NCI-H2196 (cell line): Measurements from ENCODE around the gene IZUMO1R.
"Not testable (repeated sequence)": the region's sequence is repeated elsewhere in the genome, so short reads cannot be mapped to it uniquely, and the experiment has no call there.

Experiments
- DNase-seq: peaks from one replicate; lab custom pipeline; 2025; ENCODE audit not compliant: unreplicated experiment; lab: John Stamatoyannopoulos, UW

Gene IZUMO1R

DNA sequence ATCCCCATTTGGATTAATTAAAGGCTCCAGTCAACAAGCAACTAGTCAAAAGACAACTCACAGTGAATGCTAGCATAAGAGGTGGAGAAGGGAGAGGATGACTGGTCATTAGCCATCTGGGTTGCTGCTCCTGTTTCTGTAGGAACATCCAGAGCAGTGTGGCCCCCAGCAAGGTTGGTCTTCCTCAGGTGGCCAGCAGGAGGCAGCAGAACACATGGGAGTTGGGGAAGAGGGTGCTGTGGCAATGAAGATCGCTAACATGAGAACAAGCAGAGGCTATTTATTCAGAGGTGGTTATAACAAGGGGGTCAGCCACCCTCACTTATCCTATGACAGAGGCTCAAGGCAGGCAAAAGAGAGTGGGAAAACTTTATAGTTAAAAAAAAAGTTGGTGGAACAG is 21.3 kb downstream of the IZUMO1R start:
- no peak for DNase-seq

DNA sequence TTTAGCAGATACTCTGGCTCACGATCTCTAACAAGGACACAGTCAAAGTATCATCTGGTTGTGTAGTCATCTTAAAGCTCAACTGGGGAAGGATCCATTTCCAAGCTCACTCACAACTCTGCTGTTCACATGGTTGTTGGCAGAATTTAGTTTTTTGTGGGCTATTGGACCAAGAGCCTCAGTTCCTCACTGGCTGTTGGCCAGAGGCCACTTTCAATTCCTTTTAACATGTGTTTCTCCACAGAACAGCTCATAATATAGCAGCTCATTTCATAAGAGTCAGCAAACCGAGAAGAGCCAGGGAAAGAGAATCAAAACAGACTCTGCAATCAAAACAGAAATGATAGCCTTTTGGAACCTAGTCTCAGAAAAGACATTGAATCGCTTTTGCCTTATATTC is 22.6 kb downstream of the IZUMO1R start:
- no peak for DNase-seq

DNA sequence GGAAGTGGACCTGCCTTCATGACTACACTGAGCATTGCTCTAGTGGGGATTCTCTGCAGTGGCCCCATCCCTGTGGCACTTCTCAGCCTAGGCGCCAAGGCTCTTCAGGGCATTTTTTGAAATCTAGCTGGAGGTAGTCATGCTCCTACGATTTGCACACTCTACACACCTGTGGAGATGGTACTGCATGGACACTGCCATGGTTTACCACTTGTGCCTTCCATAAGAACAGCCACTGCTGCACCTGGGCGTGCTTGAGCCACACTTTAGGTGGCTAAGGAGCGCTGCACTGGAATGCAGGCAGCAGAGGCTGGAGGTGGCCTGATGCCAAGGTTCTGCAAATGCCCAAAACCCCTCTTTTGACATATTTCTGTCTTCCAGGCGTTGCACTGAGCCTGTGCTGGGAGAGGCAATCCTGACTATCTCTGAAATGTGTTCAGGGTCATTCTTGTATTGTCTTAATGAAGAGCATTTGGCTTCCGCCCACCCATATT is 24.3 kb downstream of the IZUMO1R start:
- no peak for DNase-seq

DNA sequence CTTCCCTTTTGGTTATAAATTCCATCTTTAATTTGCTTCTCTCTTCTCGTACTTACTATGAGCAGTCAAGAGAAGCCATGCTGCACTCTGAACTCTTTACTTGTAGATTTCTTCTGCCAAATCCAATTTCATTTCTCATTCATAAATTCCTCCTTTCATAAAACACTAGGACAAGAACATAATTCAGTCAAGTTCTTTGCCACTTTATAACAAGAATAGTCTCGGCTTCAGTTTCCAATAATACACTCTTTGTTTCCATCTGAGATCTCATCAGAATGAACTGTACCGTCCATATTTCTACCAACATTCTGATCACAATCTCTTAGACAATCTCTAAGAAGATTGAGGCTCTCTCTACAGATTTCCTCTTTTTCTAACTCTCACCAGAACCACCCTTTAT is 25.1 kb downstream of the IZUMO1R start:
- no peak for DNase-seq

DNA sequence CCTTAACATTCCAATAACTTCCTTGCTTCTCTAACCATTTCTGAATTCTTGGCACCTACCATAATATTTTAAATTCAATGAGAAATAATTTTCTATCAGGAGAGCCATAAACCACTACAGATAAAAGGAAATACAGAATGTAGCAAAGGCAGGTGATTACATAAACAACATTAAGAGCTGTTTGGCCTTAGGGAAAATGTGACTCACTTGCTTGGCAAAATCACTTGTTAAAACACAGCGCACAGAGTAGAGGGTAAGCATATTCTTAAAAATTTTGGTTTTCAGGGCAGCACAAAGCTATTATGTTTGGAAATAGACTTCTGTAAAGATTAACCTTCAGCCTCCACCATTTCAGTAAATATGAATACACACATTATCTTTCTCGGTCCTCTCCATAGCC is 26.4 kb downstream of the IZUMO1R start:
- DNase-seq = no peak

DNA sequence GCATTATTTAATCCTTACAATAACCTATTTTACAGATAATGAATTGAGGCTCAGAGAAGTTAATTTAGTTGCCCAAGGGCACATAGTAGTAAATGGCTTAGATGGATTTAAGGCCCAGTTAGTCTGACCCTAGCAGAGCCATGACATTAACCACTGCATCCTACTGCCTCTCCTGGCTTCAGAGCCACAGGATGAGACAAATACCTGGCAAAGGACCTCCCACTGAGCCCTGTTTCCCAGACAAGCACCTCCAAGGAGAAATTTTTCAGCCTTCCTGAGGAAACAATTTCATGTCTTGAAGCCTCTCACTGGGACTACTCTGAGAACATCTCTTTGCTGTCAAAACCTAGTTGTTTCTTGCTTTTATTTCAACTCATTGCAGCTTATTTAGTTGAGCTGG is 28.4 kb downstream of the IZUMO1R start:
- no peak for DNase-seq

DNA sequence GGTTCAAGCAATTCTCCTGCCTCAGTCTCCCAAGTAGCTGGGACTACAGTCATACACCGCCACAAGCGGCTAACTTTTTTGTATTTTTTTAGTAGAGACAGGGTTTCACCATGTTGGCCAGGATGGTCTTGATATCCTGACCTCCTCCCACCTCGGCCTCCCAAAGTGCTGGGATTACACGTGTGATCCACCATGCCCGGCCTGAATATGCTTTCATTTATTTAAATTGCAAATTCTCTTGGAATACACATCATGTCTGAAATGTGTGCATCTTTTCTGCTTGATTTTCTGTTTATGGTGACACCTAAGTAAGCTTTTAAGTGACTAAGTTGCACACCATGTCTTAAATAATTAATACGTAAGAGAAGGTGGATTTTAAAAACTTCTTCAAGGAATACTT is 31.7 kb downstream of the IZUMO1R start:
- no peak for DNase-seq

DNA sequence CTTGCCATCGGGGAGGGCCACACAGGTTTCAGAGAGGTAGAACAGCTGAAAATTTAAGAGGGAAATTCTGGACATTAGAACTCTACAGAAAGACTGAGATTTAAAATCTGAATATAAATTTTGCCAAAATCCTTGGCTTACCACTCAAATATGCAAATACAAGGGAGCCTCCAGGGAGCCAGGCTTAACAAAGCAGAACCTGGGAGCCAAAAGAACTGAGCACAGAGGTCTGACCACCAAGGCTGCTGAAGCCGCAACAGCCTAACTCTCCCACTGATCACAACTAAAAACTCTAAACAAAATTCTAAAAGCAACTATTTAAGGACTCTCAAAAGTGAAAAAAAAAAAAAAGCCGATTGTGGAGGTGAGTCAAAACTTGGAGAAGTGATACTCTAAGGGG is 34.3 kb downstream of the IZUMO1R start:
- DNase-seq = no peak

DNA sequence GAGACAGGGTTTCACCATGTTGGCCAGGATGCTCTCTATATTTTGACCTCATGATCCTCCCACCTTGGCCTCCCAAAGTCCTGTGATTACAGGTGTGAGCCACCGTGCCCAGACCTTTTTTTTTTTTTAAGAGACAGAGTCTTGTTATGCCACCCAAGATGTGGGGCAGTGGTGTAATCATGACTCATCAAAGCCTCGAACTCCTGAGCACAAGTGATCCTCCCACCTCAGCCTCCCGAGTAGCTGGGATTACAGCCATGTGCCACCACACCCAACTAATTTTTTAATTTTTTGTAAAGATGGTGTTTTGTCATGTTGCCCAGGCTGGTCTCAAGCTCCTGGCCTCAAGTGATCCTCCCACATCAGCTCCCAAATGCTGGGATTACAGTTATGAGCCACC is 37.9 kb downstream of the IZUMO1R start:
- DNase-seq = no peak

DNA sequence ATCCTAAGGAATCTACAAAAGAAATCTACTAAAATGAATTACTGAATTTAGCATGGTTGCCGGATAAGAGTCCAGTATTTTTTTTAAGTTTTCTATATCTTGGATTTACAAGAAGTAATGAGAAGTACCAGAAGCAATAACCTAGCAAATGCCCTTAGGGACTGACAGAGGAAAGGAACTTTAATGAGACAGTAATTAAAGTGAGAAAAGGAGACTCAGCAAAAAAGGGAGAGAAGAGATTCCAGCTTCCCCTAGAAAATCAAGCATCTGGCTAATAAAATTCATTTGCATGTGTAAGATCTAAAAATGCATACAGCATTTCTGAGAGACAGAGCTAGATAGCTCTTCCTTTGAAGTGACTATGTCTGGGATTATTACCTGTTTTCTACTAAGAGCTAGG is 39.1 kb downstream of the IZUMO1R start:
- DNase-seq = no peak

DNA sequence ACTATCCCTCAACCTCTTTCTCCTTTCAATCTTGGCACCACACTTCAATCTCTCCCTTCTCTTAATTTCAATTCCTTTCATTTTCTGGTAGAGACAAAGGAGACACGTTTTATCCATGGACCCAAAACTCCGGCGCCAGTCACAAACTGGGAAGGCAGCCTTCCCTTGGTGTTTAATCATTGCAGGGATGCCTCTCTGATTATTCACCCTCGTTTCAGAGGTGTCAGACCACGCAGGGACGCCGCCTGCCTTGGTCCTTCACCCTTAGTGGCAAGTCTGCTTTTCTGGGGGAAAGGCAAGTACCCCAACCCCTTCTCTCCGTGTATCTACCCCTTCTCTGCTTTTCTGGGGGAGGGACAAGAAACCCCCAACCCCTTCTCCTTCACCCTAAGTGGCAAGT is 41.9 kb downstream of the IZUMO1R start:
- DNase-seq = not testable (repeated sequence)

DNA sequence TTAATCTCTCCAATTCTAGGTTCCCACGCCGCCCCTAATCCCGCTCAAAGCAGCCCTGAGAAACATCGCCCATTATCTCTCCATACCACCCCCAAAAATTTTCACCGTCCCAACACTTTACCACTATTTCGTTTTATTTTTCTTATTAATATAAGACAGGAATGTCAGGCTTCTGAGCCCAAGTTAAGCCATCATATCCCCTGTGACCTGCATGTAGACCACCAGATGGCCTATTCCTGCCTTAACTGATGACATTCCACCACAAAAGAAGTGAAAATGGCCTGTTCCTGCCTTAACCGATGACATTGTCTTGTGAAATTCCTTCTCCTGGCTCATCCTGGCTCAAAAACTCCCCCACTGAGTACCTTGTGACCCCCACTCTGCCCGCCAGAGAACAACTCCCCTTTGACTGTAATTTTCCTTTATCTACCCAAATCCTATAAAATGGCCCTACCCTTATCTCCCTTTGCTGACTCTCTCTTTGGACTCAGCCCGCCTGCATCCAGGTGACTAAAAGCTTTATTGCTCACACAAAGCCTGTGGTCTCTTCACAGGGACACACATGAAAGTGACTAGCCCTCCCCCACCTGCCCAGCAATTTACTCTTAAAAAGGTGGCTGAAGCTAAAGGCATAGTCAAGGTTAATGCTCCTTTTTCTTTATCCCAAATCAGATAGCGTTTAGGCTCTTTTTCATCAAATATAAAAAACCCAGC is 46.6 kb downstream of the IZUMO1R start:
- DNase-seq = not testable (repeated sequence)
